Measurements from ENCODE around the gene CEP170B. TPM values are rescaled to one million over a fixed set of nuclear protein-coding genes. Genes with fewer than 3 reads are reported as not detected.

CEP170B gene
- total and polyA plus RNA-seq, 2 of the 13 experiments (the other 11 are each of a cell fraction or from before 2014, with no cell fraction given) = 4.3 to 8.8 TPM

GRCh38 chr14:104894331-104895206, 29.5 kb downstream of the CEP170B start:
- H3K27ac ChIP-seq (ENCODE audit: extremely low read length, insufficient read depth, low read length) = no peak overlapping the region
- TF ChIP-seq CTCF (CRISPR knock-in tag; IDR thresholded peaks at IDR 0.05) (peak; percentile 1; the same call in 1 of the 2 replicates), AGO2 (optimal IDR thresholded peaks at IDR 0.05; ENCODE audit: low read depth, low read length) (peak; percentile 17), MAF1 (CRISPR knock-in tag; IDR thresholded peaks at IDR 0.05; ENCODE audit: borderline replicate concordance) (no peak)
- no peak for DNase-seq (ENCODE audit: low spot score)
- H3K4me3 ChIP-seq (replicated peaks in 1 of 3; ENCODE audit: insufficient read depth in 1 of 3, low read depth in 2 of 3, low read length in 3 of 3) = no peak overlapping the region
- H4K20me1 ChIP-seq (ENCODE audit: insufficient read depth, low read length) = no peaks in the 10 kb centered on the region
- in situ Hi-C loops (cut with HindIII; ENCODE audit: extremely low pct_ligation_motif_present, low pct_unique_long_range_greater_than_20kb) (no loop called here), intact Hi-C loops (cut with micrococcal nuclease; ENCODE audit: unreplicated experiment) (no loop called here)
- H3K4me1 ChIP-seq (ENCODE audit: insufficient read depth, low read length) = peaks cover 9% of the 10 kb centered on the region; the same call in 1 of the 2 replicates
- no peaks in the 10 kb centered on the region for H3K9me3 ChIP-seq (ENCODE audit: low read length)
- ChIA-PET POLR2A (interaction anchor here (1.1 to 1.8 kb wide), 3 partner anchors 18 to 68 kb away, joined by 3 to 6 read pairs (median 3); partner anchors contain the start of gene CEP170B), CTCF (ENCODE audit: low intra/inter-chr PET ratio, low total read pairs) (interaction anchor here (0.8 kb wide), 1 partner anchor 151 kb away, joined by 3 read pairs; no protein-coding TSS in a partner anchor)
- peak; percentile 27 for ATAC-seq
- no peak for FAIRE-seq
- H3K9ac ChIP-seq (ENCODE audit: insufficient read depth, low read depth, low read length) = no peak overlapping the region
- no peak overlapping the region for H3K4me2 ChIP-seq (ENCODE audit: low read depth, low read length)
- H3K79me2 ChIP-seq (ENCODE audit: insufficient read depth, low read length) = no peaks in the 10 kb centered on the region
- 91% methylated on average over 23 of the region's 30 CpGs for WGBS (ENCODE audit: low lambda C conversion rate)
- no peaks in the 10 kb centered on the region for H3K36me3 ChIP-seq (replicated peaks in 1 of 2; ENCODE audit: control insufficient read depth in 1 of 2, insufficient read depth in 2 of 2, low read length in 2 of 2)
- no peak overlapping the region for H2AFZ ChIP-seq (ENCODE audit: low read length)
- no TSS peak for BruUV-seq (replicated peaks)
- H3K27me3 ChIP-seq (ENCODE audit: control insufficient read depth in 1 of 2, insufficient read depth in 2 of 2, low read length in 2 of 2) = peaks cover 0 to 7% of the 10 kb centered on the region in 2 experiments; a peak in 2 of 5 replicates
